ENCODE measurements around the gene GSK3A. TPM values are rescaled to one million over a fixed set of nuclear protein-coding genes. Genes with fewer than 3 reads are reported as not detected.

Gene GSK3A
- total and polyA plus RNA-seq, 9 of the 15 experiments (the other 6 are each of a cell fraction or from before 2014, with no cell fraction given), result 0.62 to 90.7 (median 33.3) TPM

DNA sequence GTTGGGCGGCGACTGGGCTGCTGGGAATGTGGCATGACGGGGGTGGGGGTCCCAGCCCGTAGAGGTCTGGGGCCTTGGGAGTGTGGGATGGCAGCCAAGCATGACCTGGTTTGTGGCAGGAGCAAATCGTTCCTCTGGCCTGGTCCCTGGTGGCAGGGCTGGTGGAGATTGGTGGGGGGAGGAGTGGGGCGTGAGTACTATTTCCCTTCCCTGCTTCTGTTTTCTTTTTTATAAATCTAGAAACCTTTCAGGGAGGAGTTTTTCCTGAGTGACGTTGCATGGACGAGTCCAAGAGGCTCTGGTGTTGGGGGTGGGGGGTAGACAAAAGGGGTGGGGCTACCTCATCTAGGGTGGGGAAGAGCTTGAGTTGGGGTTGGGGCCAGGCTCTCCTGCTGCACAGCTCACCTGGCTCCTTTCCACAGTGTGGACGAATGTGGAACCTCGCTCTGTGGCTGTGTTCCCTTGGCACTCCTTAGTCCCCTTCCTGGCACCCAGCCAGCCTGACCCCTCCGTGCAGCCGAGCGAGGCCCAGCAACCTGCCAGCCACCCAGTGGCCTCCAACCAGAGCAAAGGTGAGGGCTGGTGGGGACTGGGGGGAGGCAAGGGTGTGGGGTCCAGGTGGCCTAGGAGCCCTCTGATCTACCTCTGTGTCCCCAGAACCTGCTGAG lies 44.1 kb upstream of the GSK3A start (continued):
- TF ChIP-seq MAFK (IDR thresholded peaks at IDR 0.05; ENCODE audit: low read length) (peak; percentile 55; the same call in 1 of the 2 replicates), SAP30 (IDR thresholded peaks at IDR 0.05; ENCODE audit: borderline replicate concordance, insufficient read depth, low read depth, low read length, poor library complexity, severe bottlenecking) (no peak), MAFF (IDR thresholded peaks at IDR 0.05; ENCODE audit: low read length) (0 out of 2 replicates have a peak, but pooled peaks have one; percentile 38), CBFB (CRISPR knock-in tag; IDR thresholded peaks at IDR 0.05) (no peak), C11orf30 (IDR thresholded peaks at IDR 0.05; ENCODE audit: low read depth) (peak; percentile 86; the same call in 1 of the 2 replicates), EWSR1 (IDR thresholded peaks at IDR 0.05; ENCODE audit: borderline replicate concordance, low read depth, partially characterized antibody) (no peak), CREBBP (IDR thresholded peaks at IDR 0.05; ENCODE audit: low read depth, low read length) (no peak), RBM22 (IDR thresholded peaks at IDR 0.05; ENCODE audit: low read depth, low read length, poor library complexity, severe bottlenecking) (peak; percentile 25), ZNF23 (CRISPR knock-in tag; IDR thresholded peaks at IDR 0.05) (no peak), PTRF (tag; IDR thresholded peaks at IDR 0.05) (no peak), ZNF121 (CRISPR knock-in tag; conservative IDR thresholded peaks at IDR 0.05) (no peak)
- TF ChIP-seq, protein P1, sequence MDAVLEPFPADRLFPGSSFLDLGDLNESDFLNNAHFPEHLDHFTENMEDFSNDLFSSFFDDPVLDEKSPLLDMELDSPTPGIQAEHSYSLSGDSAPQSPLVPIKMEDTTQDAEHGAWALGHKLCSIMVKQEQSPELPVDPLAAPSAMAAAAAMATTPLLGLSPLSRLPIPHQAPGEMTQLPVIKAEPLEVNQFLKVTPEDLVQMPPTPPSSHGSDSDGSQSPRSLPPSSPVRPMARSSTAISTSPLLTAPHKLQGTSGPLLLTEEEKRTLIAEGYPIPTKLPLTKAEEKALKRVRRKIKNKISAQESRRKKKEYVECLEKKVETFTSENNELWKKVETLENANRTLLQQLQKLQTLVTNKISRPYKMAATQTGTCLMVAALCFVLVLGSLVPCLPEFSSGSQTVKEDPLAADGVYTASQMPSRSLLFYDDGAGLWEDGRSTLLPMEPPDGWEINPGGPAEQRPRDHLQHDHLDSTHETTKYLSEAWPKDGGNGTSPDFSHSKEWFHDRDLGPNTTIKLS (IDR thresholded peaks at IDR 0.05; ENCODE audit: borderline replicate concordance, low read depth), result no peak
- TF ChIP-seq, protein P2, sequence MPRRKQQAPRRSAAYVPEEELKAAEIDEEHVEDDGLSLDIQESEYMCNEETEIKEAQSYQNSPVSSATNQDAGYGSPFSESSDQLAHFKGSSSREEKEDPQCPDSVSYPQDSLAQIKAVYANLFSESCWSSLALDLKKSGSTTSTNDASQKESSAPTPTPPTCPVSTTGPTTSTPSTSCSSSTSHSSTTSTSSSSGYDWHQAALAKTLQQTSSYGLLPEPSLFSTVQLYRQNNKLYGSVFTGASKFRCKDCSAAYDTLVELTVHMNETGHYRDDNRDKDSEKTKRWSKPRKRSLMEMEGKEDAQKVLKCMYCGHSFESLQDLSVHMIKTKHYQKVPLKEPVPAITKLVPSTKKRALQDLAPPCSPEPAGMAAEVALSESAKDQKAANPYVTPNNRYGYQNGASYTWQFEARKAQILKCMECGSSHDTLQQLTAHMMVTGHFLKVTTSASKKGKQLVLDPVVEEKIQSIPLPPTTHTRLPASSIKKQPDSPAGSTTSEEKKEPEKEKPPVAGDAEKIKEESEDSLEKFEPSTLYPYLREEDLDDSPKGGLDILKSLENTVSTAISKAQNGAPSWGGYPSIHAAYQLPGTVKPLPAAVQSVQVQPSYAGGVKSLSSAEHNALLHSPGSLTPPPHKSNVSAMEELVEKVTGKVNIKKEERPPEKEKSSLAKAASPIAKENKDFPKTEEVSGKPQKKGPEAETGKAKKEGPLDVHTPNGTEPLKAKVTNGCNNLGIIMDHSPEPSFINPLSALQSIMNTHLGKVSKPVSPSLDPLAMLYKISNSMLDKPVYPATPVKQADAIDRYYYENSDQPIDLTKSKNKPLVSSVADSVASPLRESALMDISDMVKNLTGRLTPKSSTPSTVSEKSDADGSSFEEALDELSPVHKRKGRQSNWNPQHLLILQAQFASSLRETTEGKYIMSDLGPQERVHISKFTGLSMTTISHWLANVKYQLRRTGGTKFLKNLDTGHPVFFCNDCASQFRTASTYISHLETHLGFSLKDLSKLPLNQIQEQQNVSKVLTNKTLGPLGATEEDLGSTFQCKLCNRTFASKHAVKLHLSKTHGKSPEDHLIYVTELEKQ (CRISPR knock-in tag; IDR thresholded peaks at IDR 0.05), result no peak
- TF ChIP-seq, protein P3, sequence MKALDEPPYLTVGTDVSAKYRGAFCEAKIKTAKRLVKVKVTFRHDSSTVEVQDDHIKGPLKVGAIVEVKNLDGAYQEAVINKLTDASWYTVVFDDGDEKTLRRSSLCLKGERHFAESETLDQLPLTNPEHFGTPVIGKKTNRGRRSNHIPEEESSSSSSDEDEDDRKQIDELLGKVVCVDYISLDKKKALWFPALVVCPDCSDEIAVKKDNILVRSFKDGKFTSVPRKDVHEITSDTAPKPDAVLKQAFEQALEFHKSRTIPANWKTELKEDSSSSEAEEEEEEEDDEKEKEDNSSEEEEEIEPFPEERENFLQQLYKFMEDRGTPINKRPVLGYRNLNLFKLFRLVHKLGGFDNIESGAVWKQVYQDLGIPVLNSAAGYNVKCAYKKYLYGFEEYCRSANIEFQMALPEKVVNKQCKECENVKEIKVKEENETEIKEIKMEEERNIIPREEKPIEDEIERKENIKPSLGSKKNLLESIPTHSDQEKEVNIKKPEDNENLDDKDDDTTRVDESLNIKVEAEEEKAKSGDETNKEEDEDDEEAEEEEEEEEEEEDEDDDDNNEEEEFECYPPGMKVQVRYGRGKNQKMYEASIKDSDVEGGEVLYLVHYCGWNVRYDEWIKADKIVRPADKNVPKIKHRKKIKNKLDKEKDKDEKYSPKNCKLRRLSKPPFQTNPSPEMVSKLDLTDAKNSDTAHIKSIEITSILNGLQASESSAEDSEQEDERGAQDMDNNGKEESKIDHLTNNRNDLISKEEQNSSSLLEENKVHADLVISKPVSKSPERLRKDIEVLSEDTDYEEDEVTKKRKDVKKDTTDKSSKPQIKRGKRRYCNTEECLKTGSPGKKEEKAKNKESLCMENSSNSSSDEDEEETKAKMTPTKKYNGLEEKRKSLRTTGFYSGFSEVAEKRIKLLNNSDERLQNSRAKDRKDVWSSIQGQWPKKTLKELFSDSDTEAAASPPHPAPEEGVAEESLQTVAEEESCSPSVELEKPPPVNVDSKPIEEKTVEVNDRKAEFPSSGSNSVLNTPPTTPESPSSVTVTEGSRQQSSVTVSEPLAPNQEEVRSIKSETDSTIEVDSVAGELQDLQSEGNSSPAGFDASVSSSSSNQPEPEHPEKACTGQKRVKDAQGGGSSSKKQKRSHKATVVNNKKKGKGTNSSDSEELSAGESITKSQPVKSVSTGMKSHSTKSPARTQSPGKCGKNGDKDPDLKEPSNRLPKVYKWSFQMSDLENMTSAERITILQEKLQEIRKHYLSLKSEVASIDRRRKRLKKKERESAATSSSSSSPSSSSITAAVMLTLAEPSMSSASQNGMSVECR (CRISPR knock-in tag; IDR thresholded peaks at IDR 0.05), result no peak
- TF ChIP-seq, protein P4, sequence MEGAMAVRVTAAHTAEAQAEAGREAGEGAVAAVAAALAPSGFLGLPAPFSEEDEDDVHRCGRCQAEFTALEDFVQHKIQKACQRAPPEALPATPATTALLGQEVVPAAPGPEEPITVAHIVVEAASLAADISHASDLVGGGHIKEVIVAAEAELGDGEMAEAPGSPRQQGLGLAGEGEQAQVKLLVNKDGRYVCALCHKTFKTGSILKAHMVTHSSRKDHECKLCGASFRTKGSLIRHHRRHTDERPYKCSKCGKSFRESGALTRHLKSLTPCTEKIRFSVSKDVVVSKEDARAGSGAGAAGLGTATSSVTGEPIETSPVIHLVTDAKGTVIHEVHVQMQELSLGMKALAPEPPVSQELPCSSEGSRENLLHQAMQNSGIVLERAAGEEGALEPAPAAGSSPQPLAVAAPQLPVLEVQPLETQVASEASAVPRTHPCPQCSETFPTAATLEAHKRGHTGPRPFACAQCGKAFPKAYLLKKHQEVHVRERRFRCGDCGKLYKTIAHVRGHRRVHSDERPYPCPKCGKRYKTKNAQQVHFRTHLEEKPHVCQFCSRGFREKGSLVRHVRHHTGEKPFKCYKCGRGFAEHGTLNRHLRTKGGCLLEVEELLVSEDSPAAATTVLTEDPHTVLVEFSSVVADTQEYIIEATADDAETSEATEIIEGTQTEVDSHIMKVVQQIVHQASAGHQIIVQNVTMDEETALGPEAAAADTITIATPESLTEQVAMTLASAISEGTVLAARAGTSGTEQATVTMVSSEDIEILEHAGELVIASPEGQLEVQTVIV (CRISPR knock-in tag; IDR thresholded peaks at IDR 0.05; ENCODE audit: borderline replicate concordance), result no peak
